ENCODE measurements around the gene FN1. TPM values are rescaled to one million over a fixed set of nuclear protein-coding genes. Genes with fewer than 3 reads are reported as not detected.

Gene FN1
- total RNA-seq, 8 experiments from 2014 or later, result 5.6 to 1,687 (median 166) TPM

GRCh38 chr2:215425021-215425782 is 10.7 kb downstream of the FN1 start:
- Histone ChIP-seq H3K4me1 (replicated peaks in 1 of 2) (no peaks in the 10 kb centered on the region), H3K27ac (no peak overlapping the region), H3K4me3 (no peak overlapping the region)
- in situ Hi-C loops (cut with MboI; ENCODE audit: low pct_unique_long_range_greater_than_20kb in 2 of 9, low sequenced_read_pairs in 9 of 9, unreplicated experiment in 9 of 9), result loop anchor here in 2 of 9 experiments (25.0 kb wide), 1 partner anchor 487 kb away; no protein-coding TSS in a partner anchor
- WGBS, 10 experiments, result 65 to 100% (median 85%) methylated on average over 2 to 10 of the region's 11 CpGs; no CpG with 5 or more reads in 1 of the 10 experiments
- ATAC-seq (replicated peaks in 6 of 8), result no peak

- Histone ChIP-seq H3K4me1 (replicated peaks in 1 of 2) (no peaks in the 10 kb centered on the region), H3K27ac (no peak overlapping the region), H3K4me3 (no peak overlapping the region)
- in situ Hi-C loops (cut with MboI; ENCODE audit: low pct_unique_long_range_greater_than_20kb in 2 of 9, low sequenced_read_pairs in 9 of 9, unreplicated experiment in 9 of 9), result no loop called here
- ATAC-seq (replicated peaks in 6 of 8), result no peak
- 83 to 100% (median 93%) methylated on average over 1 to 10 of the region's 12 CpGs; no CpG with 5 or more reads in 2 of the 10 experiments for WGBS, 10 experiments
Measured at GRCh38 chr2:215423928-215424540, 11.8 kb downstream of the FN1 start.

GRCh38 chr2:215423234-215423633 is 12.6 kb downstream of the FN1 start:
- H3K27ac ChIP-seq, result no peak overlapping the region
- H3K4me1 ChIP-seq (replicated peaks in 1 of 2), result no peaks in the 10 kb centered on the region
- no peak overlapping the region for H3K4me3 ChIP-seq
- in situ Hi-C loops (cut with MboI; ENCODE audit: low pct_unique_long_range_greater_than_20kb in 2 of 9, low sequenced_read_pairs in 9 of 9, unreplicated experiment in 9 of 9), result no loop called here
- 76 to 100% (median 81%) methylated on average over 1 to 3 of the region's 3 CpGs; no CpG with 5 or more reads in 1 of the 10 experiments for WGBS, 10 experiments
- ATAC-seq (replicated peaks in 6 of 8), result no peak

- Histone ChIP-seq H3K27ac (no peak overlapping the region), H3K4me3 (no peak overlapping the region), H3K4me1 (replicated peaks in 1 of 2) (no peaks in the 10 kb centered on the region)
- in situ Hi-C loops (cut with MboI; ENCODE audit: low pct_unique_long_range_greater_than_20kb in 2 of 9, low sequenced_read_pairs in 9 of 9, unreplicated experiment in 9 of 9), result no loop called here
- WGBS, 10 experiments, result 85 to 100% (median 96%) methylated on average over 2 to 4 of the region's 4 CpGs; no CpG with 5 or more reads in 1 of the 10 experiments
- ATAC-seq (replicated peaks in 6 of 8), result no peak
Measured at GRCh38 chr2:215422676-215423075, 13.2 kb downstream of the FN1 start.

DNA sequence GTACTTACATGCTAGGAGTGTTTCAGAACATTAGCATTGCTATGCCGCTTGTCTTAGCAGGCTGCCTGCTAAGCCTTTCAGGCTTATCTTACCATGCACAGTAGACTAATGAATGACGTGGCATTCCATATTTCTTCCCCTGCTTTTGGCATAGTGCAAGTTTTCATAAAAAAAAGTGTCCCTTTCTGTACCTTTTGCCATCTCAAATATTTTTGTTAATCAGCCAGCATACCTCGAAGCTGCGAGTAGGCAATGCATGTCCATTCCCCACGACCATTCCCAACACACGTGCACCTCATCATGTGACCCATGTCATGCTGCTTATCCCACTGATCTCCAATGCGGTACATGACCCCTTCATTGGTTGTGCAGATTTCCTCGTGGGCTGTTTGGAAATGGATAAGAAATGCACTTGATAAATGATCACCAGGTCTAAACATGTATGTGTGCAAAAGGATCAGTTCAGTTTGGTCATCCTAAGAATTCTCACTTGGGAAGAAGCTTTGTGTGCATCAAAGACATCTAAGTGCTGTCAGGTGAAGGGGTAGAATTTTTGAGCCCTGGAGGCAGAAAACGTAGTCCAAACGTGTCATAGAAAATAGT is 13.9 kb downstream of the FN1 start:
- peak in 2 of 8 experiments; percentile 29 to 61 for ATAC-seq (replicated peaks in 6 of 8)
- WGBS, 10 experiments, result 74 to 100% (median 92%) methylated on average over 1 to 10 of the region's 10 CpGs; no CpG with 5 or more reads in 1 of the 10 experiments
- H3K4me1 ChIP-seq (replicated peaks in 1 of 2), result no peaks in the 10 kb centered on the region
- H3K27ac ChIP-seq, result no peak overlapping the region
- in situ Hi-C loops (cut with MboI; ENCODE audit: low pct_unique_long_range_greater_than_20kb in 2 of 9, low sequenced_read_pairs in 9 of 9, unreplicated experiment in 9 of 9), result no loop called here
- H3K4me3 ChIP-seq, result no peak overlapping the region

DNA sequence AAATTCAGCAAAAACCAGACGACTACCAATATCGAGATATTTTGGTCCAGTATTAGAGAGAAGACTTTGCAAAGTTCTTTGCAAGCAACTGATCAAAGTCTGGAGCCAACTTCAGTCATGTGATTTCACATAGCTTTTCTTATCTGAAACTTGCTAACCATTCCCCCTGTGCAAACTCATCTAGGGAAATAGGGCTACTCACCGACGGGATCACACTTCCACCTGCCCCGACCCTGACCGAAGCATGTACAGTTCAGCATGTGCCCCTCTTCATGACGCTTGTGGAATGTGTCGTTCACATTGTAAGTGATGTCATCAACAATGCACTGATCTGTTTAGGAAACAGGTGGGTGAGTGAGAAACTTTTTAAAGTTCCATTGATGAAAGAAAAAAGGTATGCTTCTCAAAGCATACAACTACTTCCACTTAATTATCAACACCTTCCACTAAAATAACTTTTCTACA is 15.4 kb downstream of the FN1 start:
- H3K4me3 ChIP-seq, result no peak overlapping the region
- H3K27ac ChIP-seq, result no peak overlapping the region
- in situ Hi-C loops (cut with MboI; ENCODE audit: low pct_unique_long_range_greater_than_20kb in 2 of 9, low sequenced_read_pairs in 9 of 9, unreplicated experiment in 9 of 9), result no loop called here
- ATAC-seq (replicated peaks in 6 of 8), result no peak
- WGBS, 10 experiments, result 70 to 100% (median 94%) methylated on average over 2 to 8 of the region's 8 CpGs
- H3K4me1 ChIP-seq (replicated peaks in 1 of 2), result no peaks in the 10 kb centered on the region

DNA sequence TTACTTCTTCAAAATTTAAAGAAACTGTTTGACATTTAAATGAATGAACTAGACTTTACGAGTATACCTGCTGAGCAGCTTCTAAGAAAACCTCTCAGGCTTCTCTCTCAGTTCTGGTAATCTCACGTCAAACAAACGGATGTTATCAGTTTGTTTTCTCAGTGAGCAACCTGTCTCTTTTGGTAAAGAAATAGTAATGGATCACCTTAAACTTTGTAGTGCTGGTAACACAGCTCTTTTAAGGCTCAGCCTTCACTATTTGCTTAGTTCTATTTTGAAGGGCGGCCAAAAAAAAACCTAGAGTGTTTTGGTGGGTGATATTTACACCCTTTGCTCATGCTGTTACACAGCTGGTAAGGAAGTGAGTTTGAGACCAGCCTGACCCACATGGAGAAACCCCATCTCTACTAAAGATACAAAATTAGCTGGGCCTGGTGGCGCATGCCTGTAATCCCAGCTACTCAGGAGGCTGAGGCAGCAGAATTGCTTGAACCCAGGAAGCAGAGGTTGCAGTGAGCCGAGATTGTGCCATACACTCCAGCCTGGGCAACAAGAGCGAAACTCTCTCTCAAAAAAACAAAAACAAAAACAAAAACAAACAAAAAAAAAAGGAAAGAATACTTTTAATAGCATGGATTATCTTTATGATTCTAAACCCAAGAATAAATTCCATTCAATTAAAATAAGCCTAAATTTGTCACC is 15.9 kb downstream of the FN1 start:
- no peak for ATAC-seq (replicated peaks in 6 of 8)
- Histone ChIP-seq H3K4me1 (replicated peaks in 1 of 2) (no peaks in the 10 kb centered on the region), H3K27ac (no peak overlapping the region), H3K4me3 (no peak overlapping the region)
- 70 to 98% (median 78%) methylated on average over 3 to 7 of the region's 7 CpGs for WGBS, 10 experiments
- in situ Hi-C loops (cut with MboI; ENCODE audit: low pct_unique_long_range_greater_than_20kb in 2 of 9, low sequenced_read_pairs in 9 of 9, unreplicated experiment in 9 of 9), result no loop called here

DNA sequence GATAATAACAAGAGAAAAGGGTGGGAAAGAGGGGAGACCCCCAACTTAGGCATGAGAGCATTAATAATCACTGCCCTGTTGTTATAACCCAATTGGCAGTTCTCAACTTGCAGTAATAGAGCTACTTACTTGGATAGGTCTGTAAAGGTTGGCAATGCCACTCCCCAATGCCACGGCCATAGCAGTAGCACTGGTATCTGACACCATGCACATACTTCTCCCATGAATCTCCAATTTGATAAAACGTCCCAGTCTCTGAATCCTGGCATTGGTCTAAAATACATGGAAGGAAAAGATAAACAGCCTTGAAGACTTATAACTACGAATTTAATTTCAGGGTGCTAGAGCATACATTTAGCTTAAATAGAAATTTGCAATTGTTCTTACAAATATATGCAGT is 16.8 kb downstream of the FN1 start:
- in situ Hi-C loops (cut with MboI; ENCODE audit: low pct_unique_long_range_greater_than_20kb in 2 of 9, low sequenced_read_pairs in 9 of 9, unreplicated experiment in 9 of 9), result no loop called here
- ATAC-seq (replicated peaks in 6 of 8), result no peak
- Histone ChIP-seq H3K27ac (no peak overlapping the region), H3K4me1 (replicated peaks in 1 of 2) (no peaks in the 10 kb centered on the region), H3K4me3 (no peak overlapping the region)
- 50 to 100% (median 79%) methylated on average over 1 to 3 of the region's 3 CpGs for WGBS, 10 experiments

GRCh38 chr2:215418064-215418963 is 17.6 kb downstream of the FN1 start:
- WGBS, 10 experiments, result 67 to 100% (median 89%) methylated on average over 2 to 3 of the region's 3 CpGs; no CpG with 5 or more reads in 2 of the 10 experiments
- ATAC-seq (replicated peaks in 6 of 8), result no peak
- Histone ChIP-seq H3K27ac (no peak overlapping the region), H3K4me1 (replicated peaks in 1 of 2) (no peaks in the 10 kb centered on the region), H3K4me3 (no peak overlapping the region)
- in situ Hi-C loops (cut with MboI; ENCODE audit: low pct_unique_long_range_greater_than_20kb in 2 of 9, low sequenced_read_pairs in 9 of 9, unreplicated experiment in 9 of 9), result no loop called here

DNA sequence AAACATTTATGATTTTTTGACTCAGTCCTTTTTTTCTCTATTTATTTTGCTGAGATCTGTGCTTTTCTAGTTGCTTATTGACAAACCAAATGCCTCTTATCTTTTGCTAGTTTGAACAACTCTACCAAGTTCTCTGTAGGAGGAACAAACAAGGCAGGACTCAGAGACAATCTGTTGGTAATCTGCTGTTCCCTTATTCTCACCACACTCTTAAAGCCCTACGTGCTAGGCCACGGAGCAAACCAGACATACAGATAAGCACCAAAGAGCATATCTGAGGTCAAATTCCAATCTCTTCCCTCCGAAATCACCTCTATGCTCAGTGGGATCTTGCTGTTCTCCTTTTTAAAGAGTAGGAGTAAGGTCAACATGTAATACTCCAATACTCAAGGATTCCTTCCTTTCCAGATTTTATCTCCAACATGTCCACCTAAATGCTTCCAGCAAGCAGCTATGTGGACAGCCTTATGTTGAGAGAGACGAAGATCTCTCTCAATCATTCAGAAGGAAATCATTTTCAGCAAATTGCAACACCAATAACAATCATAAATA is 18.4 kb downstream of the FN1 start:
- no peaks in the 10 kb centered on the region for H3K4me1 ChIP-seq (replicated peaks in 1 of 2)
- 73 to 100% (median 92%) methylated on average over 2 to 4 of the region's 4 CpGs; no CpG with 5 or more reads in 1 of the 10 experiments for WGBS, 10 experiments
- H3K4me3 ChIP-seq, result no peak overlapping the region
- in situ Hi-C loops (cut with MboI; ENCODE audit: low pct_unique_long_range_greater_than_20kb in 2 of 9, low sequenced_read_pairs in 9 of 9, unreplicated experiment in 9 of 9), result no loop called here
- no peak overlapping the region for H3K27ac ChIP-seq
- ATAC-seq (replicated peaks in 6 of 8), result no peak

GRCh38 chr2:215416656-215417055 is 19.2 kb downstream of the FN1 start:
- 67 to 100% (median 83%) methylated on average over 1 to 2 of the region's 2 CpGs for WGBS, 10 experiments
- in situ Hi-C loops (cut with MboI; ENCODE audit: low pct_unique_long_range_greater_than_20kb in 2 of 9, low sequenced_read_pairs in 9 of 9, unreplicated experiment in 9 of 9), result no loop called here
- Histone ChIP-seq H3K4me3 (no peak overlapping the region), H3K4me1 (replicated peaks in 1 of 2) (no peaks in the 10 kb centered on the region), H3K27ac (no peak overlapping the region)
- no peak for ATAC-seq (replicated peaks in 6 of 8)

Measured in motor neuron (in vitro differentiated cells).